ENCODE data around the gene RGL3. TPM values are rescaled to one million over a fixed set of nuclear protein-coding genes. Genes with fewer than 3 reads are reported as not detected.
A peak's percentile ranks its signal among the peaks of the same experiment; 100 is the strongest.
"Not testable (repeated sequence)": the region's sequence is repeated elsewhere in the genome, so short reads cannot be mapped to it uniquely, and the experiment has no call there.

Gene RGL3
- total and polyA plus RNA-seq, 9 of the 15 experiments (the other 6 are each of a cell fraction or from before 2014, with no cell fraction given) = 0.12 to 0.61 (median 0.32) TPM; not detected in 4

- H3K4me2 ChIP-seq (ENCODE audit: insufficient read depth, low read length); H3K9ac ChIP-seq (ENCODE audit: insufficient read depth in 1 of 2, low read depth in 2 of 2, low read length in 2 of 2); H3K36me3 ChIP-seq (ENCODE audit: control insufficient read depth, insufficient read depth, low read length); H3K27ac ChIP-seq (ENCODE audit: extremely low read depth, low read depth, low read length); H3K9me3 ChIP-seq (replicated peaks; ENCODE audit: control insufficient read depth, insufficient read depth, low read depth, low read length); H3K79me2 ChIP-seq (ENCODE audit: control insufficient read depth, insufficient read depth, low read length); H4K20me1 ChIP-seq (replicated peaks; ENCODE audit: control insufficient read depth, insufficient read depth, low read length); CTCF ChIA-PET (ENCODE audit: low intra/inter-chr PET ratio); FAIRE-seq; H2AFZ ChIP-seq (ENCODE audit: low read depth, low read length); DNase-seq (ENCODE audit: extremely low read depth in 1 of 4, low spot score in 3 of 4); ATAC-seq; intact Hi-C loops (cut with micrococcal nuclease); BruUV-seq (replicated peaks); in situ Hi-C loops (cut with MboI); H3K9me1 ChIP-seq (ENCODE audit: control insufficient read depth, insufficient read depth, low read length); H3K4me3 ChIP-seq: not testable (repeated sequence)
- POLR2A ChIA-PET = interaction anchor here (0.6 to 1.1 kb wide), 2 partner anchors 15 to 197 kb away, joined by 3 read pairs; partner anchors contain the start of gene DOCK6
- Histone ChIP-seq H3K27me3 (ENCODE audit: control insufficient read depth in 2 of 2, insufficient read depth in 2 of 2, low read length in 2 of 2) (peaks cover 0 to 15% of the 10 kb centered on the region in 2 experiments; a peak in 3 of 5 replicates), H3K4me1 (replicated peaks in 1 of 2; ENCODE audit: control insufficient read depth in 2 of 2, insufficient read depth in 2 of 2, low read length in 2 of 2) (peaks cover 0 to 29% of the 10 kb centered on the region in 2 experiments; a peak in 3 of 5 replicates)
- 28% methylated on average over 10 of the region's 11 CpGs for WGBS (ENCODE audit: insufficient coverage, low coverage, missing lambda C conversion rate)
- TF ChIP-seq ZNF384 (IDR thresholded peaks at IDR 0.05; ENCODE audit: low read depth, low read length) = peak; percentile 42; the same call in 1 of the 2 replicates
These were observed 39.8 kb upstream of the RGL3 start for GRCh38 chr19:11458912-11459311.

DNA sequence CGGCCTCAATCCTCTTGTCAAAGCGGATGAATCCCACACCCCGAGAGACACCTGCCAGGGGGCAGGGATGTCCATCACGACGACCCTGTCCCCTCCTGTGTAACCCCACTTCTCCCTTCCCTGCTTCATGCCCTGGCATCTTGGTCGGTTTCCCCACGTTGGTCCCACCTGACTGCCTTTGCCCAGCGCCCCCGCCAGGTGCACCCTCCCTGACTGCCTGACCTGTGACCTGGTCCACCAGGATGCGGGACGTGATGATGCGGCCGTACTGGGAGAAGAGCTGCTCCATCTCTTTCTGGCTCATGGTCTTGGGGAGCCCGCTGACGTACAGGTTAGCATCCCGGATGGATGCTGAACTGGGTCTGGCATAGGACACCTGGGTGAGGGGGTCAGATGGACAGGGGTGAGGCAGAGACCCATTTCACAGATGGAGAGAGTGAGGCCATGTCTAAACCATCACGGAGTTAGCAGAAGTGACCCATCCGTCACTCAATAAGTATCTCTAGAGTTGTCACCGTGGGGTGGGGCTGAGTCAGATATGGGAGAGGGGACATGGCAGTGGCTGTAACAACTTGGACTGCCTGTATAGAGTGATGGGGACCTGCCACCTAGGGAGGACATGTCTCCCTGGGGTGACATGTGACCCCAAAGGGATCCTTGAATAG lies 39.3 kb upstream of the RGL3 start:
- H3K27me3 ChIP-seq (ENCODE audit: control insufficient read depth in 2 of 2, insufficient read depth in 2 of 2, low read length in 2 of 2) = peaks cover 0 to 14% of the 10 kb centered on the region in 2 experiments; a peak in 3 of 5 replicates
- no peaks in the 10 kb centered on the region for H3K36me3 ChIP-seq (ENCODE audit: control insufficient read depth, insufficient read depth, low read length)
- H3K79me2 ChIP-seq (ENCODE audit: control insufficient read depth, insufficient read depth, low read length) = no peaks in the 10 kb centered on the region
- ATAC-seq = no peak
- no peaks in the 10 kb centered on the region for H3K9me1 ChIP-seq (ENCODE audit: control insufficient read depth, insufficient read depth, low read length)
- no peaks in the 10 kb centered on the region for H3K9me3 ChIP-seq (replicated peaks; ENCODE audit: control insufficient read depth, insufficient read depth, low read depth, low read length)
- H3K4me2 ChIP-seq (ENCODE audit: insufficient read depth, low read length) = no peak overlapping the region
- H4K20me1 ChIP-seq (replicated peaks; ENCODE audit: control insufficient read depth, insufficient read depth, low read length) = 0 out of 2 replicates have a peak, but pooled peaks cover 4% of the 10 kb centered on the region
- H2AFZ ChIP-seq (ENCODE audit: low read depth, low read length) = no peak overlapping the region
- 21% methylated on average over 18 of the region's 19 CpGs for WGBS (ENCODE audit: insufficient coverage, low coverage, missing lambda C conversion rate)
- in situ Hi-C loops (cut with MboI) (no loop called here), intact Hi-C loops (cut with micrococcal nuclease) (no loop called here)
- 0 out of 4 replicates have a peak overlapping the region, but pooled peaks of 1 of the 2 experiments have one; percentile 28 for H3K9ac ChIP-seq (ENCODE audit: insufficient read depth in 1 of 2, low read depth in 2 of 2, low read length in 2 of 2)
- CTCF ChIA-PET (ENCODE audit: low intra/inter-chr PET ratio) = no interaction called here
- FAIRE-seq = no peak
- H3K27ac ChIP-seq (ENCODE audit: extremely low read depth, low read depth, low read length) = no peak overlapping the region
- BruUV-seq (replicated peaks) = no TSS peak
- POLR2A ChIA-PET = interaction anchor here (0.6 to 1.1 kb wide), 2 partner anchors 15 to 196 kb away, joined by 3 read pairs; partner anchors contain the start of gene DOCK6
- peaks cover 0 to 32% of the 10 kb centered on the region in 2 experiments; a peak in 3 of 5 replicates for H3K4me1 ChIP-seq (replicated peaks in 1 of 2; ENCODE audit: control insufficient read depth in 2 of 2, insufficient read depth in 2 of 2, low read length in 2 of 2)
- H3K4me3 ChIP-seq = no peak overlapping the region
- DNase-seq (ENCODE audit: extremely low read depth in 1 of 4, low spot score in 3 of 4) = peak in 2 of 4 experiments; percentile 7 to 19
- 0 out of 2 replicates have a peak, but pooled peaks have one; percentile 18 for TF ChIP-seq CTBP1 (IDR thresholded peaks at IDR 0.05; ENCODE audit: borderline replicate concordance)
- TF ChIP-seq IRF2 (CRISPR knock-in tag; IDR thresholded peaks at IDR 0.05) = no peak
- peak; percentile 68 to 78 for TF ChIP-seq KDM1A (IDR thresholded peaks at IDR 0.05)
- peak; percentile 52; the same call in 1 of the 2 replicates for TF ChIP-seq HDAC2 (IDR thresholded peaks at IDR 0.05)
- TF ChIP-seq MEIS2 (IDR thresholded peaks at IDR 0.05; ENCODE audit: partially characterized antibody) = peak; percentile 34
- TF ChIP-seq ZNF121 (CRISPR knock-in tag; conservative IDR thresholded peaks at IDR 0.05) = 0 out of 2 replicates have a peak, but pooled peaks have one; percentile 3
- no peak for TF ChIP-seq ATF2 (CRISPR knock-in tag; IDR thresholded peaks at IDR 0.05)
- TF ChIP-seq ZC3H11A (IDR thresholded peaks at IDR 0.05; ENCODE audit: low read depth, low read length) = no peak
- TF ChIP-seq ZBED1 (IDR thresholded peaks at IDR 0.05) = no peak
- peak; percentile 64 for TF ChIP-seq RBM25 (IDR thresholded peaks at IDR 0.05; ENCODE audit: low read depth, low read length, severe bottlenecking)
- TF ChIP-seq SMARCA5 (IDR thresholded peaks at IDR 0.05) = 0 out of 2 replicates have a peak, but pooled peaks have one; percentile 54
- TF ChIP-seq ADNP (tag; IDR thresholded peaks at IDR 0.05) = peak; percentile 66; the same call in 1 of the 2 replicates
- peak; percentile 88 for TF ChIP-seq BCOR (IDR thresholded peaks at IDR 0.05)
- peak; percentile 52 for TF ChIP-seq PKNOX1 (IDR thresholded peaks at IDR 0.05)
